K562 (cell line): Measurements from ENCODE around the gene MOSPD3. TPM values are rescaled to one million over a fixed set of nuclear protein-coding genes. Genes with fewer than 3 reads are reported as not detected.

Experiments
- ASH1L ChIP-seq: fragments of 450-650 bp; IDR thresholded peaks from 2 replicates; pipeline ENCODE4 v1.6.1; 2018; ENCODE audit warnings: borderline replicate concordance, mild to moderate bottlenecking, low read depth; ENCODE audit not compliant: partially characterized antibody
- ATF7 ChIP-seq: fragments of 450-650 bp; IDR thresholded peaks from 2 replicates; pipeline ENCODE4 v1.7.1; 2014; ENCODE audit warnings: mild to moderate bottlenecking, moderate library complexity
- BCL6 ChIP-seq: fragments of 250-450 bp; sonication (Bioruptor Pico); IDR thresholded peaks from 2 replicates; pipeline ENCODE4 v1.4.0; 2020
- CBX3 ChIP-seq, 2 experiments: IDR thresholded peaks; 1 replicate in 1 of 2; 2 replicates in 1 of 2; pipeline ENCODE4 v1.6.1; 2012; ENCODE audit warnings: inconsistent platforms in 2 of 2, low read length in 2 of 2, borderline replicate concordance in 1 of 2, control low read depth in 1 of 2
- CHD4 ChIP-seq: fragments of 200-600 bp; sonication (generic); IDR thresholded peaks from 3 replicates; pipeline ENCODE4 v1.6.1; 2012; ENCODE audit warnings: low read depth, mild to moderate bottlenecking, mixed read lengths, low read length, inconsistent platforms; ENCODE audit not compliant: insufficient read depth, insufficient replicate concordance, poor library complexity, severe bottlenecking
- ELF4 ChIP-seq: fragments of 450-650 bp; formaldehyde crosslinking; IDR thresholded peaks from 2 replicates; pipeline ENCODE4 v1.4.0; 2022; ENCODE audit warnings: missing genetic modification characterization
- EWSR1 ChIP-seq: fragments of 450-650 bp; IDR thresholded peaks from 2 replicates; pipeline ENCODE4 v1.6.1; 2018; ENCODE audit warnings: borderline replicate concordance, mild to moderate bottlenecking, low read depth, moderate library complexity; ENCODE audit not compliant: partially characterized antibody
- HCFC1 ChIP-seq: IDR thresholded peaks from 2 replicates; pipeline ENCODE4 v1.6.1; 2012; ENCODE audit warnings: low read depth, low read length, improper control_type of control experiment
- IRF2 ChIP-seq: sonication (generic); formaldehyde crosslinking; IDR thresholded peaks from 2 replicates; pipeline ENCODE4 v1.8.1; 2022; ENCODE audit warnings: mild to moderate bottlenecking, missing genetic modification reagents
- KHSRP ChIP-seq: fragments of 450-650 bp; IDR thresholded peaks from 2 replicates; pipeline ENCODE4 v1.6.1; 2017
- KLF1 ChIP-seq: fragments of 450-650 bp; IDR thresholded peaks from 2 replicates; pipeline ENCODE4 v1.6.1; 2016; ENCODE audit warnings: missing genetic modification characterization, missing compliant biosample characterization
- PHB ChIP-seq: fragments of 250-450 bp; sonication (Bioruptor Pico); IDR thresholded peaks from 2 replicates; pipeline ENCODE4 v1.5.0; 2021
- RAD51 ChIP-seq: fragments of 450-650 bp; IDR thresholded peaks from 2 replicates; pipeline ENCODE4 v1.7.1; 2016; ENCODE audit warnings: low read depth, mild to moderate bottlenecking, borderline replicate concordance
- RCOR1 ChIP-seq, 2 experiments: IDR thresholded peaks; 2 replicates each; pipeline ENCODE4 v1.6.1; 2012; ENCODE audit warnings: low read depth in 2 of 2, low read length in 2 of 2, borderline replicate concordance in 1 of 2, improper control_type of control experiment in 1 of 2
- SIN3B ChIP-seq: fragments of 450-650 bp; IDR thresholded peaks from 2 replicates; pipeline ENCODE4 v1.6.1; 2017; ENCODE audit warnings: low read depth, mild to moderate bottlenecking, moderate library complexity
- SMARCA4 ChIP-seq: fragments of 450-650 bp; IDR thresholded peaks from 2 replicates; pipeline ENCODE4 v1.6.1; 2016
- ZNF121 ChIP-seq: sonication (generic); formaldehyde crosslinking; conservative IDR thresholded peaks from 2 replicates; pipeline ENCODE4 v1.8.0; 2022; ENCODE audit warnings: missing genetic modification reagents
- ZNF316 ChIP-seq: fragments of 450-650 bp; IDR thresholded peaks from 2 replicates; pipeline ENCODE4 v1.6.1; 2016
- ZNF76 ChIP-seq: fragments of 250-450 bp; sonication (Bioruptor Pico); IDR thresholded peaks from 2 replicates; pipeline ENCODE4 v1.4.0; 2020; ENCODE audit warnings: mild to moderate bottlenecking, moderate library complexity, borderline replicate concordance
- polyA plus RNA-seq, 8 experiments: library from polyadenylated mRNA; depleted of rRNA in 4 of 8; stranded (reverse) in 5 of 8; unstranded in 3 of 8; fragments of >200 nt; fragmentation: Nextera tagmentation in 2 of 8; fragmentation: Illumina TruSeq in 1 of 8; extraction: Ambion mirVana in 2 of 8; extraction: Trizol in 1 of 8; gene quantifications; 2 replicates each; pipeline versions ENCODE4 v1.2.1 to v1.2.3, GENCODE V29; 2011 to 2014; ENCODE audit warnings: inconsistent platforms in 1 of 8, missing spikeins in 1 of 8
- total RNA-seq, 7 experiments: library from RNA; depleted of rRNA in 6 of 7; stranded (reverse); fragments of >200 nt in 6 of 7; fragmentation: Illumina TruSeq in 2 of 7; extraction: Trizol in 2 of 7; gene quantifications; 2 replicates each; pipeline versions ENCODE4 v1.2.1 to v1.2.3, GENCODE V29; 2011 to 2021; ENCODE audit warnings: low replicate concordance in 1 of 7
- TF ChIP-seq, protein P1 (sequence below): sonication (generic); formaldehyde crosslinking; IDR thresholded peaks from 2 replicates; pipeline ENCODE4 v1.8.0; 2023; ENCODE audit warnings: mild to moderate bottlenecking, missing genetic modification reagents
- TF ChIP-seq, protein P2 (sequence below): sonication (generic); formaldehyde crosslinking; IDR thresholded peaks from 2 replicates; pipeline ENCODE4 v1.8.0; 2022; ENCODE audit warnings: mild to moderate bottlenecking, missing genetic modification reagents
- TF ChIP-seq, protein P3 (sequence below): fragments of 250-450 bp; sonication (Bioruptor Pico); IDR thresholded peaks from 2 replicates; pipeline ENCODE4 v1.8.0; 2021; ENCODE audit warnings: mild to moderate bottlenecking, moderate library complexity
- TF ChIP-seq, protein P4 (sequence below): fragments of 250-450 bp; sonication (Bioruptor Pico); IDR thresholded peaks from 2 replicates; pipeline ENCODE4 v1.8.0; 2021; ENCODE audit warnings: moderate library complexity, mild to moderate bottlenecking, inconsistent platforms
- TF ChIP-seq, protein P5 (sequence below): sonication (generic); formaldehyde crosslinking; IDR thresholded peaks from 2 replicates; pipeline ENCODE4 v1.8.1; 2022; ENCODE audit warnings: missing genetic modification reagents

The MOSPD3 gene
- total and polyA plus RNA-seq, 9 of the 15 experiments (the other 6 are each of a cell fraction or from before 2014, with no cell fraction given), result 1.4 to 32.1 (median 7.3) TPM

DNA sequence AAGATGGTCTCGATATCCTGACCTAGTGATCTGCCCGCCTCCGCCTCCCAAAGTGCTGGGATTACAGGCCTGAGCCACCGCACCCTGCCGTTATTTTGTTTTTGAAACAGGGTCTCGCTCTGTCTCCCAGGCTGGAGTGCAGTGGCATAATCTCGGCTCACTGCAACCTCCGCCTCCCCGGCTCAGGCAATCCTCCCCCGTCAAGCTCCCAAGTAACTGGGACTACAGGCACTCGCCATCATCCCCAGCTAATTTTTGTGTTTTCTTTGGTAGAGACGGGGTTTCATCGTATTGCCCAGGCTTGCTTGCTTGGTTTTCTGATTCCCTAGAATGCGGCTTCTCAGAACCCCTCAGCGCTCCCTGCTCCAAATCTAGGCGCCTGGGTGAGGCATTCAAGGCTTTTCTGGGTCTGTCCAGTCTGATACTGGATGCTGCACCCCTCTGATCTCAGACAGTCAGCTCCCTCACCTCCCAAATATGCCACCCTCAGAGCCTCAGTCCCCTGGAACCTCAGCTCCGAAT, 27.7 kb downstream of the MOSPD3 start (continued):
- TF ChIP-seq, protein P1, sequence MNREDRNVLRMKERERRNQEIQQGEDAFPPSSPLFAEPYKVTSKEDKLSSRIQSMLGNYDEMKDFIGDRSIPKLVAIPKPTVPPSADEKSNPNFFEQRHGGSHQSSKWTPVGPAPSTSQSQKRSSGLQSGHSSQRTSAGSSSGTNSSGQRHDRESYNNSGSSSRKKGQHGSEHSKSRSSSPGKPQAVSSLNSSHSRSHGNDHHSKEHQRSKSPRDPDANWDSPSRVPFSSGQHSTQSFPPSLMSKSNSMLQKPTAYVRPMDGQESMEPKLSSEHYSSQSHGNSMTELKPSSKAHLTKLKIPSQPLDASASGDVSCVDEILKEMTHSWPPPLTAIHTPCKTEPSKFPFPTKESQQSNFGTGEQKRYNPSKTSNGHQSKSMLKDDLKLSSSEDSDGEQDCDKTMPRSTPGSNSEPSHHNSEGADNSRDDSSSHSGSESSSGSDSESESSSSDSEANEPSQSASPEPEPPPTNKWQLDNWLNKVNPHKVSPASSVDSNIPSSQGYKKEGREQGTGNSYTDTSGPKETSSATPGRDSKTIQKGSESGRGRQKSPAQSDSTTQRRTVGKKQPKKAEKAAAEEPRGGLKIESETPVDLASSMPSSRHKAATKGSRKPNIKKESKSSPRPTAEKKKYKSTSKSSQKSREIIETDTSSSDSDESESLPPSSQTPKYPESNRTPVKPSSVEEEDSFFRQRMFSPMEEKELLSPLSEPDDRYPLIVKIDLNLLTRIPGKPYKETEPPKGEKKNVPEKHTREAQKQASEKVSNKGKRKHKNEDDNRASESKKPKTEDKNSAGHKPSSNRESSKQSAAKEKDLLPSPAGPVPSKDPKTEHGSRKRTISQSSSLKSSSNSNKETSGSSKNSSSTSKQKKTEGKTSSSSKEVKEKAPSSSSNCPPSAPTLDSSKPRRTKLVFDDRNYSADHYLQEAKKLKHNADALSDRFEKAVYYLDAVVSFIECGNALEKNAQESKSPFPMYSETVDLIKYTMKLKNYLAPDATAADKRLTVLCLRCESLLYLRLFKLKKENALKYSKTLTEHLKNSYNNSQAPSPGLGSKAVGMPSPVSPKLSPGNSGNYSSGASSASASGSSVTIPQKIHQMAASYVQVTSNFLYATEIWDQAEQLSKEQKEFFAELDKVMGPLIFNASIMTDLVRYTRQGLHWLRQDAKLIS (CRISPR knock-in tag), result no peak
- TF ChIP-seq ELF4 (CRISPR knock-in tag), result no peak
- no peak for TF ChIP-seq HCFC1
- TF ChIP-seq, protein P2, sequence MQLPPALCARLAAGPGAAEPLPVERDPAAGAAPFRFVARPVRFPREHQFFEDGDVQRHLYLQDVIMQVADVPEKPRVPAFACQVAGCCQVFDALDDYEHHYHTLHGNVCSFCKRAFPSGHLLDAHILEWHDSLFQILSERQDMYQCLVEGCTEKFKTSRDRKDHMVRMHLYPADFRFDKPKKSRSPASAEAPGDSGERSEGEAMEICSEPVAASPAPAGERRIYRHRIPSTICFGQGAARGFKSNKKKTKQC, result peak; percentile 7; the same call in 1 of the 2 replicates
- TF ChIP-seq ZNF121 (CRISPR knock-in tag), result peak; percentile 0; the same call in 1 of the 2 replicates
- TF ChIP-seq ATF7, result no peak
- TF ChIP-seq CBX3 (IDR thresholded peaks at IDR 0.05; ENCODE audit: borderline replicate concordance in 1 of 2, low read length in 2 of 2), result no peak
- TF ChIP-seq RCOR1 (IDR thresholded peaks at IDR 0.05; ENCODE audit: borderline replicate concordance in 1 of 2, low read depth in 2 of 2, low read length in 2 of 2), result no peak
- TF ChIP-seq CHD4, result no peak
- TF ChIP-seq, protein P3, sequence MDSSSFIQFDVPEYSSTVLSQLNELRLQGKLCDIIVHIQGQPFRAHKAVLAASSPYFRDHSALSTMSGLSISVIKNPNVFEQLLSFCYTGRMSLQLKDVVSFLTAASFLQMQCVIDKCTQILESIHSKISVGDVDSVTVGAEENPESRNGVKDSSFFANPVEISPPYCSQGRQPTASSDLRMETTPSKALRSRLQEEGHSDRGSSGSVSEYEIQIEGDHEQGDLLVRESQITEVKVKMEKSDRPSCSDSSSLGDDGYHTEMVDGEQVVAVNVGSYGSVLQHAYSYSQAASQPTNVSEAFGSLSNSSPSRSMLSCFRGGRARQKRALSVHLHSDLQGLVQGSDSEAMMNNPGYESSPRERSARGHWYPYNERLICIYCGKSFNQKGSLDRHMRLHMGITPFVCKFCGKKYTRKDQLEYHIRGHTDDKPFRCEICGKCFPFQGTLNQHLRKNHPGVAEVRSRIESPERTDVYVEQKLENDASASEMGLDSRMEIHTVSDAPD (CRISPR knock-in tag), result no peak
- no peak for TF ChIP-seq PHB (CRISPR knock-in tag)
- TF ChIP-seq IRF2 (CRISPR knock-in tag), result no peak
- no peak for TF ChIP-seq KHSRP
- TF ChIP-seq, protein P4, sequence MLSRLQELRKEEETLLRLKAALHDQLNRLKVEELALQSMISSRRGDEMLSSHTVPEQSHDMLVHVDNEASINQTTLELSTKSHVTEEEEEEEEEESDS (CRISPR knock-in tag), result no peak
- TF ChIP-seq ASH1L, result no peak
- TF ChIP-seq EWSR1, result no peak
- TF ChIP-seq KLF1 (tag), result no peak
- no peak for TF ChIP-seq SMARCA4
- TF ChIP-seq ZNF76 (CRISPR knock-in tag), result no peak
- no peak for TF ChIP-seq BCL6
- TF ChIP-seq SIN3B, result no peak
- no peak for TF ChIP-seq ZNF316
- TF ChIP-seq, protein P5, sequence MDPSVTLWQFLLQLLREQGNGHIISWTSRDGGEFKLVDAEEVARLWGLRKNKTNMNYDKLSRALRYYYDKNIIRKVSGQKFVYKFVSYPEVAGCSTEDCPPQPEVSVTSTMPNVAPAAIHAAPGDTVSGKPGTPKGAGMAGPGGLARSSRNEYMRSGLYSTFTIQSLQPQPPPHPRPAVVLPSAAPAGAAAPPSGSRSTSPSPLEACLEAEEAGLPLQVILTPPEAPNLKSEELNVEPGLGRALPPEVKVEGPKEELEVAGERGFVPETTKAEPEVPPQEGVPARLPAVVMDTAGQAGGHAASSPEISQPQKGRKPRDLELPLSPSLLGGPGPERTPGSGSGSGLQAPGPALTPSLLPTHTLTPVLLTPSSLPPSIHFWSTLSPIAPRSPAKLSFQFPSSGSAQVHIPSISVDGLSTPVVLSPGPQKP, result no peak
- no peak for TF ChIP-seq RAD51
